ENCODE data around the gene ZNF33B.
A peak's percentile ranks its signal among the peaks of the same experiment; 100 is the strongest.

The ZNF33B gene

DNA sequence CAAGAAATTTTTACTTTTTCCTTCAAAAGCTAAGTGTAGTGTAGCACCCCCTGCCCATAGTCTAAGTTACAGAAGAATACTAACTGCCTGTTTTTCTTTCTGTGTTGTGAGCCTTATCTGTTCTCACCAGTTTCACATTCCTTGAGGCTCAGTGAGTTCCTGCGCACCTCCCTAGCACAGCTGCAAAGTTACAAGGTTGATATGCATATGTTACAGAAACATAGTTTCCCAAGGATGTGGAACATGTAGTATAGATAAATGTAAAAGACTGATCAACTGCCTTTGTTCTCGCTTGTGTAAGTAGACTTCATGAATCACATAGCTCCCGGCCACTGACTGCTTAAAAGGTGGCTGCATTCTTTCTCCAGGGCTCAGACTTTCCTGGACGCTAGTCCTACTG lies 6.7 kb upstream of the ZNF33B start:
- Histone ChIP-seq H3F3A (ENCODE audit: insufficient read depth, low read length) (no peaks in the 10 kb centered on the region), H3K36me3 (replicated peaks; ENCODE audit: insufficient read depth, low read length) (no peaks in the 10 kb centered on the region), H3K79me2 (ENCODE audit: low read length) (no peaks in the 10 kb centered on the region), H4K20me1 (ENCODE audit: insufficient read depth, low read length) (no peaks in the 10 kb centered on the region), H3K4me2 (ENCODE audit: low read depth, low read length) (peak overlapping the region; percentile 8; the same call in 1 of the 2 replicates), H2AFZ (ENCODE audit: low read length) (no peak overlapping the region), H3K27ac (ENCODE audit: low read length) (no peak overlapping the region), H3K9me2 (replicated peaks; ENCODE audit: insufficient read depth, low read length) (no peaks in the 10 kb centered on the region), H3K27me3 (replicated peaks; ENCODE audit: insufficient read depth, low read length) (no peaks in the 10 kb centered on the region), H3K9me3 (replicated peaks; ENCODE audit: insufficient read depth, low read length) (no peaks in the 10 kb centered on the region), H3K4me3 (ENCODE audit: low read length) (no peak overlapping the region), H3K9ac (ENCODE audit: low read length) (no peak overlapping the region), H3K4me1 (ENCODE audit: low read length) (no peaks in the 10 kb centered on the region)
- no peak for DNase-seq
- TF ChIP-seq EZH2phosphoT487 (IDR thresholded peaks at IDR 0.05; ENCODE audit: low read length) (no peak), EZH2 (optimal IDR thresholded peaks at IDR 0.05; ENCODE audit: low read depth, low read length) (no peak)
- TF ChIP-seq, protein P1, sequence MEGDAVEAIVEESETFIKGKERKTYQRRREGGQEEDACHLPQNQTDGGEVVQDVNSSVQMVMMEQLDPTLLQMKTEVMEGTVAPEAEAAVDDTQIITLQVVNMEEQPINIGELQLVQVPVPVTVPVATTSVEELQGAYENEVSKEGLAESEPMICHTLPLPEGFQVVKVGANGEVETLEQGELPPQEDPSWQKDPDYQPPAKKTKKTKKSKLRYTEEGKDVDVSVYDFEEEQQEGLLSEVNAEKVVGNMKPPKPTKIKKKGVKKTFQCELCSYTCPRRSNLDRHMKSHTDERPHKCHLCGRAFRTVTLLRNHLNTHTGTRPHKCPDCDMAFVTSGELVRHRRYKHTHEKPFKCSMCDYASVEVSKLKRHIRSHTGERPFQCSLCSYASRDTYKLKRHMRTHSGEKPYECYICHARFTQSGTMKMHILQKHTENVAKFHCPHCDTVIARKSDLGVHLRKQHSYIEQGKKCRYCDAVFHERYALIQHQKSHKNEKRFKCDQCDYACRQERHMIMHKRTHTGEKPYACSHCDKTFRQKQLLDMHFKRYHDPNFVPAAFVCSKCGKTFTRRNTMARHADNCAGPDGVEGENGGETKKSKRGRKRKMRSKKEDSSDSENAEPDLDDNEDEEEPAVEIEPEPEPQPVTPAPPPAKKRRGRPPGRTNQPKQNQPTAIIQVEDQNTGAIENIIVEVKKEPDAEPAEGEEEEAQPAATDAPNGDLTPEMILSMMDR (IDR thresholded peaks at IDR 0.05; ENCODE audit: low read length): no peak

- H3K27ac ChIP-seq (ENCODE audit: low read length): no peak overlapping the region
Observed at GRCh38 chr10:42640610-42641229, 2.4 kb upstream of the ZNF33B start.

GRCh38 chr10:42638821-42639270 lies 476 bp upstream of the ZNF33B start:
- Histone ChIP-seq H3K9ac (ENCODE audit: low read length) (peak overlapping the region; percentile 89), H3K36me3 (replicated peaks; ENCODE audit: insufficient read depth, low read length) (no peaks in the 10 kb centered on the region), H3F3A (ENCODE audit: insufficient read depth, low read length) (peaks cover 4% of the 10 kb centered on the region; the same call in 1 of the 2 replicates), H3K4me2 (ENCODE audit: low read depth, low read length) (peak overlapping the region; percentile 81), H3K9me3 (replicated peaks; ENCODE audit: insufficient read depth, low read length) (no peaks in the 10 kb centered on the region), H3K9me2 (replicated peaks; ENCODE audit: insufficient read depth, low read length) (no peaks in the 10 kb centered on the region), H3K4me3 (ENCODE audit: low read length) (peak overlapping the region; percentile 88), H3K27ac (ENCODE audit: low read length) (peak overlapping the region; percentile 94; the same call in 1 of the 2 replicates), H4K20me1 (ENCODE audit: insufficient read depth, low read length) (no peaks in the 10 kb centered on the region), H3K79me2 (ENCODE audit: low read length) (peaks cover 32% of the 10 kb centered on the region), H2AFZ (ENCODE audit: low read length) (peak overlapping the region; percentile 80), H3K27me3 (replicated peaks; ENCODE audit: insufficient read depth, low read length) (no peaks in the 10 kb centered on the region), H3K4me1 (ENCODE audit: low read length) (peaks cover 12% of the 10 kb centered on the region)
- no peak for DNase-seq
- TF ChIP-seq EZH2phosphoT487 (IDR thresholded peaks at IDR 0.05; ENCODE audit: low read length) (no peak), EZH2 (optimal IDR thresholded peaks at IDR 0.05; ENCODE audit: low read depth, low read length) (no peak)
- TF ChIP-seq, protein P1 (IDR thresholded peaks at IDR 0.05; ENCODE audit: low read length): no peak

More at GRCh38 chr10:42640610-42641229, 2.4 kb upstream of the ZNF33B start:
- DNase-seq: no peak
- H2AFZ ChIP-seq (ENCODE audit: low read length): no peak overlapping the region
- H3K36me3 ChIP-seq (replicated peaks; ENCODE audit: insufficient read depth, low read length): no peaks in the 10 kb centered on the region
- no peaks in the 10 kb centered on the region for H3K9me3 ChIP-seq (replicated peaks; ENCODE audit: insufficient read depth, low read length)
- H4K20me1 ChIP-seq (ENCODE audit: insufficient read depth, low read length): no peaks in the 10 kb centered on the region
- H3F3A ChIP-seq (ENCODE audit: insufficient read depth, low read length): peaks cover 4% of the 10 kb centered on the region; the same call in 1 of the 2 replicates
- peaks cover 12% of the 10 kb centered on the region for H3K4me1 ChIP-seq (ENCODE audit: low read length)
- H3K4me3 ChIP-seq (ENCODE audit: low read length): no peak overlapping the region
- H3K4me2 ChIP-seq (ENCODE audit: low read depth, low read length): no peak overlapping the region
- H3K27me3 ChIP-seq (replicated peaks; ENCODE audit: insufficient read depth, low read length): no peaks in the 10 kb centered on the region
- peaks cover 19% of the 10 kb centered on the region for H3K79me2 ChIP-seq (ENCODE audit: low read length)
- TF ChIP-seq EZH2 (optimal IDR thresholded peaks at IDR 0.05; ENCODE audit: low read depth, low read length) (no peak), EZH2phosphoT487 (IDR thresholded peaks at IDR 0.05; ENCODE audit: low read length) (no peak)
- TF ChIP-seq, protein P1 (IDR thresholded peaks at IDR 0.05; ENCODE audit: low read length): no peak
- H3K9me2 ChIP-seq (replicated peaks; ENCODE audit: insufficient read depth, low read length): no peaks in the 10 kb centered on the region
- H3K9ac ChIP-seq (ENCODE audit: low read length): no peak overlapping the region
